Memory B cell (primary cell): ENCODE measurements around the gene UBASH3A.
A peak's percentile ranks its signal among the peaks of the same experiment; 100 is the strongest.

Source experiments
- ATAC-seq: fragments of 150-1000 bp; cut with Tn5 transposase; 2 replicates; pipeline ENCODE4 v1.10.0; 2021; ENCODE audit warnings: low read depth, mild to moderate bottlenecking, moderate library complexity
- DNase-seq, 2 donors: peaks; one replicate each; pipeline ENCODE4 v3.0.0; 2022; ENCODE audit warnings: low spot score in 2 of 2
- H3K27ac Mint-ChIP-seq: one replicate; pipeline ENCODE4 v1.8.0; 2022; ENCODE audit warnings: mild to moderate bottlenecking, moderate library complexity, mixed read lengths
- H3K27me3 Mint-ChIP-seq: one replicate; pipeline ENCODE4 v1.8.0; 2022; ENCODE audit warnings: mixed read lengths
- H3K36me3 Mint-ChIP-seq: one replicate; pipeline ENCODE4 v1.8.0; 2022; ENCODE audit warnings: mild to moderate bottlenecking, mixed read lengths
- H3K4me1 Mint-ChIP-seq: one replicate; pipeline ENCODE4 v1.8.0; 2022; ENCODE audit warnings: mixed read lengths
- H3K4me3 Mint-ChIP-seq: one replicate; pipeline ENCODE4 v1.8.0; 2022; ENCODE audit warnings: mild to moderate bottlenecking, moderate library complexity, mixed read lengths
- H3K9me3 Mint-ChIP-seq: one replicate; pipeline ENCODE4 v1.8.0; 2022; ENCODE audit warnings: mixed read lengths

The UBASH3A gene

DNA sequence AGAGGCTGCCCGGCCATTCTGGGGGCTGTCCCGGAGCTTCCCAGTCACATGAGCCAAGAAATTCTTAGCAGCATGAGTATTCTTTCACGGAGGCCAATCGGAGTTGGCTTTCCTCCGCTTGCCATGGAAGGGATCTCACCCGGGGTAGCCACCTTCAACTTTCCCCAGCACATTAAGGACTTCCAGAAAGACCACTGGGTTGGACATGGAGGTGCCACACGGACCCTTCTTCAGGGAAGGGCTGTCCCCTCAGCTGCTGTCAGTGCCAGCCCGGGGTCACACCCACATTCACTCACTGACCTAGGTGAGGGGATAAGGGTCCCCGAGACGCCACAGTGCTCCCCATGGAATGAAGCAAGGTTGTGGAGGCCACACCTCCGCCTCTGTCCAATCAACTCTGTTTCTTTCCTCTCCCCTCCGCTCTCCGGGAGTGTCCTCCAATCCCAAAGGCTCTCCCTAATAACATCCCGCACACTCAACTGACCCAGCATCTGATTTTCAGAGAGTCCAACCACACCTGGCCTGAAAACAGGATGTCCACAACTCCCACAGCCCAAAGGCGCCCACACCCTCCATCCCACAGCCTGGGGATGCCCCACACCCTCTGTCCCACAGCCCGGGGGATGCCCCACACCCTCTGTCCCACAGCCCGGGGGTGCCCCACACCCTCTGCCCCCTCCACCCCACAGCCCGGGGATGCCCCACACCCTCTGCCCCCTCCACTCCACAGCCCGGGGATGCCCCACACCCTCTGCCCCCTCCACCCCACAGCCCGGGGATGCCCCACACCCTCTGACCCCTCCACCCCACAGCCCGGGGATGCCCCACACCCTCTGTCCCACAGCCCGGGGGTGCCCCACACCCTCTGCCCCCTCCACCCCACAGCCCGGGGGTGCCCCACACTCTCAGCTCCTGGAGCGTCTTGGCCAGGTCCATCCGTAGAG lies 73.0 kb downstream of the UBASH3A start:
- Mint-ChIP-seq H3K9me3 (no peaks in the 10 kb centered on the region), H3K4me3 (no peak overlapping the region), H3K27ac (no peak overlapping the region), H3K4me1 (peaks cover 12% of the 10 kb centered on the region), H3K36me3 (no peaks in the 10 kb centered on the region), H3K27me3 (peaks cover 18% of the 10 kb centered on the region)
- DNase-seq, result no peak
- ATAC-seq, result no peak

GRCh38 chr21:42478504-42478903 lies 74.8 kb downstream of the UBASH3A start:
- Mint-ChIP-seq H3K27ac (no peak overlapping the region), H3K9me3 (no peaks in the 10 kb centered on the region), H3K4me1 (peaks cover 11% of the 10 kb centered on the region), H3K4me3 (no peak overlapping the region), H3K27me3 (peaks cover 17% of the 10 kb centered on the region), H3K36me3 (no peaks in the 10 kb centered on the region)
- DNase-seq (no peak), ATAC-seq (no peak)

GRCh38 chr21:42479582-42479981 lies 75.9 kb downstream of the UBASH3A start:
- peaks cover 5% of the 10 kb centered on the region for H3K4me1 Mint-ChIP-seq
- no peaks in the 10 kb centered on the region for H3K9me3 Mint-ChIP-seq
- H3K36me3 Mint-ChIP-seq, result no peaks in the 10 kb centered on the region
- no peak for ATAC-seq
- no peak overlapping the region for H3K27ac Mint-ChIP-seq
- peaks cover 10% of the 10 kb centered on the region for H3K27me3 Mint-ChIP-seq
- no peak overlapping the region for H3K4me3 Mint-ChIP-seq
- DNase-seq, result no peak

GRCh38 chr21:42480736-42481135 lies 77.0 kb downstream of the UBASH3A start:
- no peak for ATAC-seq
- Mint-ChIP-seq H3K4me1 (peaks cover 1% of the 10 kb centered on the region), H3K36me3 (no peaks in the 10 kb centered on the region), H3K9me3 (no peaks in the 10 kb centered on the region), H3K27ac (no peak overlapping the region), H3K4me3 (no peak overlapping the region), H3K27me3 (peaks cover 7% of the 10 kb centered on the region)
- no peak for DNase-seq

GRCh38 chr21:42481169-42481568 lies 77.5 kb downstream of the UBASH3A start:
- H3K27me3 Mint-ChIP-seq, result peaks cover 9% of the 10 kb centered on the region
- H3K9me3 Mint-ChIP-seq, result no peaks in the 10 kb centered on the region
- DNase-seq, result no peak
- no peak overlapping the region for H3K4me3 Mint-ChIP-seq
- H3K36me3 Mint-ChIP-seq, result no peaks in the 10 kb centered on the region
- no peaks in the 10 kb centered on the region for H3K4me1 Mint-ChIP-seq
- no peak for ATAC-seq
- no peak overlapping the region for H3K27ac Mint-ChIP-seq

GRCh38 chr21:42484966-42485365 lies 81.3 kb downstream of the UBASH3A start:
- H3K27ac Mint-ChIP-seq, result no peak overlapping the region
- ATAC-seq (no peak), DNase-seq (no peak)
- H3K27me3 Mint-ChIP-seq, result peaks cover 15% of the 10 kb centered on the region
- no peak overlapping the region for H3K4me3 Mint-ChIP-seq
- H3K36me3 Mint-ChIP-seq, result peaks cover 2% of the 10 kb centered on the region
- H3K4me1 Mint-ChIP-seq, result no peaks in the 10 kb centered on the region
- peaks cover 4% of the 10 kb centered on the region for H3K9me3 Mint-ChIP-seq

DNA sequence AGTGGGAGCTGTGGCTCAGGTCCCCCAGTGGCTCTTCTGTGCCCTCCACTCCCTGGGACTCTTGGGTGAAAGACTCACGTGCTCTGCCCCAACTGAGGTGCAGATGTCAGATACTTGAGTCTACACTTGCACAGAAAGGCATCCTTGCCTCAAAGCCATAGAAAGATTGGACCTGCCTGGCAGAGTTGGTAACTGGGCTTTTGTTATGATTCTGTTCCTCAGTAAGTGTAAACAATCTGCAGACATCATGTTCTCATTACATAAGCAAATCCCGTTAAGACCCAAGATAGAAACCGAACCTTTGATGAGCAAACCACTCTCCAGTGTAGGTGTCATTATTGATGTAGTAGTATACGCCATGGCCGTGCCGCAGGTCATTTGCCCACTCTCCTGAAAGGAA lies 82.4 kb downstream of the UBASH3A start:
- Mint-ChIP-seq H3K27me3 (peaks cover 17% of the 10 kb centered on the region), H3K27ac (no peak overlapping the region), H3K4me1 (peaks cover 2% of the 10 kb centered on the region)

DNA sequence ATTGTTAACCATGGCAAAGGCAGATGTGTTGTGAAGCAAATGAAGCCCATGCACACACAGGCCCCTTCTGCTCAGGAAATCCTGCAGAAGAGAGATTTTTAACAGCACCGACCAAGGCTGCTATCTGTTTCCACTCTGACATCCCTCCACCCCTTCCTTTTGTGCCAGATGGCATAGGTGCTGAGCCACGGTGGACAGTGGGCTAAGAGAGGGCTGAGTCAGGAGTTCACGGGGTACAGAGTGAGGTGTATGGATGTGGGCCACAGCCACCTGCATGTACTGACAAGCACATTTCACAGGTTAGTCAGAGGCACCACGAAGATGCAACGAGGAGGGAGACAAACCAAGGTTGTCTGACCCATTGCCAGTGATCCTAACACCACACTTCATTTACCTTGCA lies 82.8 kb downstream of the UBASH3A start:
- peak overlapping the region; percentile 12 for H3K27ac Mint-ChIP-seq
- DNase-seq, result no peak

More for the DNA sequence above, 82.4 kb downstream of the UBASH3A start:
- H3K4me3 Mint-ChIP-seq, result no peak overlapping the region
- peaks cover 4% of the 10 kb centered on the region for H3K9me3 Mint-ChIP-seq
- peaks cover 2% of the 10 kb centered on the region for H3K36me3 Mint-ChIP-seq
- ATAC-seq (no peak), DNase-seq (no peak)

GRCh38 chr21:42489006-42489563 lies 85.4 kb downstream of the UBASH3A start:
- H3K4me1 Mint-ChIP-seq, result peaks cover 2% of the 10 kb centered on the region
- peaks cover 2% of the 10 kb centered on the region for H3K36me3 Mint-ChIP-seq
- H3K9me3 Mint-ChIP-seq, result peaks cover 4% of the 10 kb centered on the region
- DNase-seq (no peak), ATAC-seq (no peak)
- no peak overlapping the region for H3K4me3 Mint-ChIP-seq
- peaks cover 20% of the 10 kb centered on the region for H3K27me3 Mint-ChIP-seq
- H3K27ac Mint-ChIP-seq, result no peak overlapping the region

More for the DNA sequence above, 82.8 kb downstream of the UBASH3A start:
- Mint-ChIP-seq H3K27me3 (peaks cover 17% of the 10 kb centered on the region), H3K4me3 (no peak overlapping the region), H3K4me1 (peaks cover 2% of the 10 kb centered on the region), H3K36me3 (peaks cover 2% of the 10 kb centered on the region), H3K9me3 (peaks cover 4% of the 10 kb centered on the region)
- no peak for ATAC-seq

GRCh38 chr21:42489991-42490390 lies 86.3 kb downstream of the UBASH3A start:
- H3K27me3 Mint-ChIP-seq, result peaks cover 20% of the 10 kb centered on the region
- H3K9me3 Mint-ChIP-seq, result peaks cover 4% of the 10 kb centered on the region
- ATAC-seq (no peak), DNase-seq (no peak)
- no peak overlapping the region for H3K4me3 Mint-ChIP-seq
- H3K4me1 Mint-ChIP-seq, result peaks cover 2% of the 10 kb centered on the region
- H3K36me3 Mint-ChIP-seq, result peaks cover 2% of the 10 kb centered on the region
- H3K27ac Mint-ChIP-seq, result no peak overlapping the region

- ATAC-seq (no peak), DNase-seq (no peak)
- Mint-ChIP-seq H3K4me3 (no peak overlapping the region), H3K9me3 (peaks cover 4% of the 10 kb centered on the region), H3K27me3 (peaks cover 20% of the 10 kb centered on the region), H3K27ac (no peak overlapping the region), H3K4me1 (peaks cover 2% of the 10 kb centered on the region), H3K36me3 (peaks cover 2% of the 10 kb centered on the region)
These were observed 87.0 kb downstream of the UBASH3A start for GRCh38 chr21:42490720-42491119.

- Mint-ChIP-seq H3K4me1 (peaks cover 7% of the 10 kb centered on the region), H3K27me3 (peaks cover 15% of the 10 kb centered on the region), H3K4me3 (no peak overlapping the region), H3K9me3 (peaks cover 4% of the 10 kb centered on the region), H3K36me3 (peaks cover 2% of the 10 kb centered on the region), H3K27ac (no peak overlapping the region)
- DNase-seq (no peak), ATAC-seq (no peak)
These were observed 87.6 kb downstream of the UBASH3A start for GRCh38 chr21:42491328-42491727.

DNA sequence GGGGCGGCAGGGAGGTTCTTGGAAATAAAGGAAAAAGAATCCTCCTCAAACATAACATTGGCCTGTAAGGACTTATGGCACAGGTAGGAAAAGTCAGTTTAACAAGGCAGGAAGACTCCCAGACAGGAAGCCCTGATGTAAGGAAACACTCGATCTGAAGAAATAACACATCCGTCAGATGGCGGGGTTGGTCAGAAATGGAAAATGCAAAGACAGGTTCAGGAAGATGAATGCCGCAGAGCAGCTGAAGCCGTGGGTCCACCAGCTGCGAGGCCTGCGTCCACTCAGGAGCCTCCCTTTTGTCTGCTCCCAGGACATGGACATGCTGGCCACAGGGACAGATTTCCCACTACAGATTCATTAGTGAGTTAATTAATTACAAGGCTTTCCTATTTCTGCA lies 88.5 kb downstream of the UBASH3A start:
- H3K27me3 Mint-ChIP-seq, result peaks cover 12% of the 10 kb centered on the region
- H3K4me1 Mint-ChIP-seq, result peaks cover 12% of the 10 kb centered on the region
- H3K27ac Mint-ChIP-seq, result no peak overlapping the region
- DNase-seq, result no peak
- peaks cover 4% of the 10 kb centered on the region for H3K9me3 Mint-ChIP-seq
- peaks cover 2% of the 10 kb centered on the region for H3K36me3 Mint-ChIP-seq
- no peak for ATAC-seq
- H3K4me3 Mint-ChIP-seq, result no peak overlapping the region

GRCh38 chr21:42493109-42494060 lies 89.7 kb downstream of the UBASH3A start:
- Mint-ChIP-seq H3K9me3 (peaks cover 4% of the 10 kb centered on the region), H3K4me1 (peaks cover 12% of the 10 kb centered on the region), H3K4me3 (no peak overlapping the region), H3K27me3 (peaks cover 9% of the 10 kb centered on the region), H3K36me3 (peaks cover 2% of the 10 kb centered on the region), H3K27ac (no peak overlapping the region)
- ATAC-seq, result no peak
- no peak for DNase-seq
